Measurements from ENCODE around the gene PRRX2.

GRCh38 chr9:129644365-129644764 is 21.1 kb upstream of the PRRX2 start:
- TF ChIP-seq EZH2phosphoT487 (IDR thresholded peaks at IDR 0.05; ENCODE audit: low read depth), result no peak
- TF ChIP-seq CTCF (IDR thresholded peaks at IDR 0.05; ENCODE audit: low read depth, low read length), result no peak
